Mucosa of rectum (tissue), 2 donors: Measurements from ENCODE around the gene SCO1.

Experiments
- H3K27ac ChIP-seq, 2 donors: one replicate each; pipeline ENCODE4 v1.7.0; 2013; ENCODE audit warnings: inconsistent platforms in 2 of 2, low read depth in 2 of 2, low read length in 2 of 2
- H3K27me3 ChIP-seq, 2 donors: one replicate each; pipeline ENCODE4 v1.7.0; 2013; ENCODE audit warnings: low read length in 2 of 2; ENCODE audit not compliant: control insufficient read depth in 2 of 2, insufficient read depth in 2 of 2
- H3K36me3 ChIP-seq, 2 donors: one replicate each; pipeline ENCODE4 v1.7.0; 2013; ENCODE audit warnings: low read length in 2 of 2; ENCODE audit not compliant: control insufficient read depth in 2 of 2, insufficient read depth in 2 of 2
- H3K4me1 ChIP-seq, 2 donors: one replicate each; pipeline ENCODE4 v1.7.0; 2013; ENCODE audit warnings: low read length in 2 of 2, mild to moderate bottlenecking in 1 of 2; ENCODE audit not compliant: control insufficient read depth in 2 of 2, insufficient read depth in 2 of 2
- H3K4me3 ChIP-seq, 2 donors: one replicate each; pipeline ENCODE4 v1.7.0; 2013; ENCODE audit warnings: low read length in 2 of 2
- H3K9ac ChIP-seq, 2 donors: one replicate each; pipeline ENCODE4 v1.7.0; 2013; ENCODE audit warnings: low read length in 2 of 2, low read depth in 1 of 2, mild to moderate bottlenecking in 1 of 2
- H3K9me3 ChIP-seq, 2 donors: one replicate each; pipeline ENCODE4 v1.7.0; 2013; ENCODE audit warnings: low read length in 2 of 2; ENCODE audit not compliant: control insufficient read depth in 2 of 2
- donor health status: healthy.
- donor health status: Normal muscosa, but diverticular disease.

Gene SCO1

GRCh38 chr17:10697092-10698081 is at the start of gene SCO1, which contains the start of gene ADPRM:
Gene SCO1, minus strand, starts transcription at chr17:10697533. Its CDS starts 26 bp downstream, at chr17:10697507.
Gene ADPRM, plus strand, starts transcription at chr17:10697594. Its CDS starts 7,333 bp downstream, at chr17:10704927.
- H3K9ac ChIP-seq: peak within 1 kb of the TSS; percentile 94 to 97
- peak within 1 kb of the TSS; percentile 79 to 93 for H3K4me3 ChIP-seq
- peak within 1 kb of the TSS; percentile 90 to 93 for H3K27ac ChIP-seq
- H3K27me3 ChIP-seq: no peaks in the 10 kb centered on the region
- no peaks in the 10 kb centered on the region for H3K9me3 ChIP-seq
- peaks cover 9 to 10% of the 10 kb centered on the region in 2 donors for H3K4me1 ChIP-seq
- H3K36me3 ChIP-seq: peaks cover 19% of the 10 kb centered on the region in 2 donors

GRCh38 chr17:10745231-10745630 is 47.9 kb upstream of the SCO1 start:
- H3K4me1 ChIP-seq: peaks cover 0 to 16% of the 10 kb centered on the region in 2 donors
- H3K9ac ChIP-seq: no peak overlapping the region
- no peak overlapping the region for H3K4me3 ChIP-seq
- H3K9me3 ChIP-seq: no peaks in the 10 kb centered on the region
- no peaks in the 10 kb centered on the region for H3K36me3 ChIP-seq
- peak overlapping the region; percentile 17 to 63 for H3K27ac ChIP-seq
- no peaks in the 10 kb centered on the region for H3K27me3 ChIP-seq

DNA sequence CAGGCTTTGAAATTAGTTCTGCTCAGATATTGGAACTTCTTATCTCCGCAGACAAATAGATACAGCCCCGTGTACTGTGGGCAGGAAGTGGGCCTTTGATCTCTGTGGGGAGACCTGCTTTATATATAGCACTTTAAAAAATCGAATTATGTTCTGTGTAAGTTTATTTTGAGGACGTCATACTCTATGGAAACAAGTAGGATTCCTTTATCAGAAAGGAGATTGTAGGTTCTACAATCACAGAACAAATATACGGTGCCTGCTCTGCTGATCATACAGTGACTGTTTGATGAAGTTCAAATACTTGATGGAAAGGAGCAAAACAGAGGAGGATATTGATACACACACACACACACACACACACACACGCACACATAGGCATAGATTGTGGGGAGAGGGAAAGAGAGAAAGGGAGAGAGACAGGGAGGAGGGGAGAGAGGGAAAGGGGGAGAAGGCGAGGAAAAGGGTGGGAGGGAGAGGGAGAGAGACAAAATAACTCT is 47.2 kb upstream of the SCO1 start:
- no peak overlapping the region for H3K4me3 ChIP-seq
- no peak overlapping the region for H3K9ac ChIP-seq
- H3K27me3 ChIP-seq: no peaks in the 10 kb centered on the region
- H3K4me1 ChIP-seq: peaks cover 0 to 17% of the 10 kb centered on the region in 2 donors
- no peaks in the 10 kb centered on the region for H3K36me3 ChIP-seq
- peak overlapping the region; percentile 43 to 63 for H3K27ac ChIP-seq
- no peaks in the 10 kb centered on the region for H3K9me3 ChIP-seq

GRCh38 chr17:10743316-10744009 is 46.1 kb upstream of the SCO1 start:
- Histone ChIP-seq H3K9me3 (no peaks in the 10 kb centered on the region), H3K27ac (peak overlapping the region in 1 of 2 donors; percentile 20), H3K36me3 (no peaks in the 10 kb centered on the region), H3K4me3 (no peak overlapping the region), H3K27me3 (no peaks in the 10 kb centered on the region), H3K4me1 (peaks cover 1 to 25% of the 10 kb centered on the region in 2 donors), H3K9ac (no peak overlapping the region)

DNA sequence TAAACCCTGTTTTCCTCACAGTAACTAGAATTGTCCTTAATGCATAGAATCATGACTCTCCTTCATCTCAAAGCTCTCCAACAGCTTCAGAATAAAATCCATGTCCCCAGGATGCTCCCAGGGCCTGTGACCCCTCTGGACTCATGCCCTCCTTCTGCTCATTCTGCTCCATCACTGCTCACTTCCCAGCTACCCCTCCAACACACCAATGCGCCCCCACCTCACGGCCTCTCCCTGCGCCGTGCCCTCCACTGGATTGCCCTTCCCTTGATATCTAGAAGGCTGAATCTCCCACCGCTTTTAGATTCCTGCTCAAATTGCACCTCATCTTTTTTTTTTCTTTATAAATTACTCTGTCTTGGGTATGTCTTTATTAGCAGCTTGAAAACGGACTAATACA is 45.1 kb upstream of the SCO1 start:
- Histone ChIP-seq H3K36me3 (no peaks in the 10 kb centered on the region), H3K4me1 (peaks cover 12 to 36% of the 10 kb centered on the region in 2 donors), H3K27ac (peak overlapping the region in 1 of 2 donors; percentile 9), H3K4me3 (no peak overlapping the region), H3K27me3 (no peaks in the 10 kb centered on the region), H3K9ac (no peak overlapping the region), H3K9me3 (no peaks in the 10 kb centered on the region)

DNA sequence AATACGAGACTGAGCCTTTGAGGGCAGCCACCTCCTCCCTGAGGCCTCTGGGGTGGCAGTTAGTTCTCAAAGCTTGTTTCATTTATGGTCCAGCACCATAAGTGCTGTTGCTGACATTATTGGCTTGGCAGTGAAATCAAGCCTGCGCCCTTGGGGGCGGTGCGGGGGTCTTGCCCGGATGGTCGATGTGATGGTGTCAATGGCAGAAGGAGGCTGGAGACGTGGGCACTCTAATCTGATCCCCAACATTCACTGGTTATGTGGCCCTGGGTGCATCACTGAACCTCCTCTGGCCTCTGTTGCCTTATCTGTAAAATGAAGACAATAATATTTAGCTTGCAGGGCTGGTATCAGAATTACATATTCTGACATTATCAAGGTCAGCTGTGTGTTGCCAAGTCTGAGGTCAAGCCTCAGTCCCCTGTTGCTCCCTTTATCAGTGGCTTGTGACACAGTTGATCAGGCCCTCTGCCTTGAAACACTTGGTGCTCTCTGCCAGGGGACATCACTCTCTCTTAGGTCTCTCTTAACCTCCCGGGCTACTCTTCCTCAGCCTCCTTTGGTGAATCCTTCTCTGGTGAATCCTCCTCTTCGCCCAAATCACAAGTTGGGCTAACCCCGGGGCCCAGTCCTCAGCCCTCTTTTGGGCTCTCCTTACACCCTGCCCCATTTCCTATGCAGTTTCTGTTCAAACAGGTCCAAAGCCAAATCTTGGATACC is 44.2 kb upstream of the SCO1 start:
- no peak overlapping the region for H3K27ac ChIP-seq
- H3K4me1 ChIP-seq: peaks cover 12 to 40% of the 10 kb centered on the region in 2 donors
- no peak overlapping the region for H3K9ac ChIP-seq
- no peaks in the 10 kb centered on the region for H3K36me3 ChIP-seq
- H3K9me3 ChIP-seq: no peaks in the 10 kb centered on the region
- H3K27me3 ChIP-seq: no peaks in the 10 kb centered on the region
- no peak overlapping the region for H3K4me3 ChIP-seq

DNA sequence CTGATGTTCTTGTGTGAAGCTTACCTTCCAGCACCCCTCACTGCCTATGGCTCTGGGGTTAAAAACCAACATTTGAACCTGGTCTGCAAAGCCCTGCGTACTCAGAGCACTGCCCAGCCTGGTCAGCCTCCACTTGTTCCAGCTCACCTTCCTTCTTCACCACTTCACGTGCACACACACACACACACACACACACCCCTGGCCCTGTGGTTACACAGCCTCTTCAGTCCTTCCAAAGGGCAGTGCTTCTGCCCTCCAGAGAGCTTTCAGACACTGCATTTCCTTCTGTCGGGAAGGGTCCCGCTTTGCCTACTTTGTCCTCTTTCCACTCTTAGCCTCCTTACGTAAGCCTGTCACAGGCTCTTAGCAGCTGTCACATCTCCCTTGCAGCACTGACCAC is 42.1 kb upstream of the SCO1 start:
- Histone ChIP-seq H3K9me3 (no peaks in the 10 kb centered on the region), H3K4me3 (no peak overlapping the region), H3K36me3 (no peaks in the 10 kb centered on the region), H3K27ac (peak overlapping the region; percentile 93 to 96), H3K27me3 (no peaks in the 10 kb centered on the region), H3K9ac (no peak overlapping the region), H3K4me1 (peaks cover 12 to 28% of the 10 kb centered on the region in 2 donors)

- Histone ChIP-seq H3K9ac (peak overlapping the region; percentile 56 to 58), H3K27ac (peak overlapping the region; percentile 93 to 96), H3K9me3 (no peaks in the 10 kb centered on the region), H3K4me3 (peak overlapping the region in 1 of 2 donors; percentile 45), H3K27me3 (no peaks in the 10 kb centered on the region), H3K36me3 (no peaks in the 10 kb centered on the region), H3K4me1 (peaks cover 12 to 35% of the 10 kb centered on the region in 2 donors)
These were observed 41.4 kb upstream of the SCO1 start for GRCh38 chr17:10738521-10739258.

GRCh38 chr17:10737736-10738135 is 40.4 kb upstream of the SCO1 start:
- Histone ChIP-seq H3K27me3 (no peaks in the 10 kb centered on the region), H3K36me3 (no peaks in the 10 kb centered on the region), H3K9me3 (no peaks in the 10 kb centered on the region), H3K9ac (peak overlapping the region in 1 of 2 donors; percentile 56), H3K27ac (peak overlapping the region; percentile 93 to 96), H3K4me1 (peaks cover 12 to 36% of the 10 kb centered on the region in 2 donors), H3K4me3 (peak overlapping the region; percentile 18 to 45)
